ENCODE results near the gene CDK2.

CDK2 gene

DNA sequence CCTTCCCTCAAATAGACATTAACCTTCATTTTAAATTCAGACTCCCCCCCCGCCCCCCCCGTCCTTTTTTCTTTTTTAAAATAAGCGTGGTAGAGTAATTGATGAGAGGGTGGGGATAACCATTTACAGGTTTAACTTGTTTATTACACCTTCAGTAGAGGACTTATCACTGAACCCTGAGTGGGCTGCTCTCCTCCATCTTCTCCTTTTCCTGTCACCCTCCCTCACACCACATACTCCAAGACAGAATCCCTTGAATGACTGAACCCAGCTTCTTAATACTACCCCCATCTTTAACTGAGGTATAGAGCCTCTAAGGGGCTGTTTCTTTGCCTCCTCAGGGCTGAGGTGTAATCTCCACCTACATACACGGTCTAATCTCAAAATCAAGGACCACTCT is 50.6 kb downstream of the CDK2 start:
- DNase-seq: no peak

DNA sequence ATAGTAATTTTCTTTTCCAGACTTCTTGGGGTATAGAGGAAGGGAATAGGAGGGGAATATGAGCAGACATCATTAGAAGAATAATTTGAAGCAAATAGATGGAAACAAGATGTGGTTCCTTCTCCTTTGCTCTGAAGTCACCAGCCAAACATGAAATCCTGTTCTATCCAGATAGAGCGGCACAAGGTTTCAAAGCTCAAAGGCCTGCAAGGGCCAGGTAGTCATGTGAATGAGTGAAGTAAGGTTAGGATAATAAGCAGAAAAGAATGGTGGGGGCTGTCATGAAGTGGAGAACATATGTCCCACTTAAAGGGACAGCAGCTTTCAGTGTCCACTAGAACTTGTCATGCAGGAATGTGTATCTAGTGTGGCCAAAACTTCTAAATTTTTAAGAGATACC is 51.7 kb downstream of the CDK2 start:
- no peak for DNase-seq

DNA sequence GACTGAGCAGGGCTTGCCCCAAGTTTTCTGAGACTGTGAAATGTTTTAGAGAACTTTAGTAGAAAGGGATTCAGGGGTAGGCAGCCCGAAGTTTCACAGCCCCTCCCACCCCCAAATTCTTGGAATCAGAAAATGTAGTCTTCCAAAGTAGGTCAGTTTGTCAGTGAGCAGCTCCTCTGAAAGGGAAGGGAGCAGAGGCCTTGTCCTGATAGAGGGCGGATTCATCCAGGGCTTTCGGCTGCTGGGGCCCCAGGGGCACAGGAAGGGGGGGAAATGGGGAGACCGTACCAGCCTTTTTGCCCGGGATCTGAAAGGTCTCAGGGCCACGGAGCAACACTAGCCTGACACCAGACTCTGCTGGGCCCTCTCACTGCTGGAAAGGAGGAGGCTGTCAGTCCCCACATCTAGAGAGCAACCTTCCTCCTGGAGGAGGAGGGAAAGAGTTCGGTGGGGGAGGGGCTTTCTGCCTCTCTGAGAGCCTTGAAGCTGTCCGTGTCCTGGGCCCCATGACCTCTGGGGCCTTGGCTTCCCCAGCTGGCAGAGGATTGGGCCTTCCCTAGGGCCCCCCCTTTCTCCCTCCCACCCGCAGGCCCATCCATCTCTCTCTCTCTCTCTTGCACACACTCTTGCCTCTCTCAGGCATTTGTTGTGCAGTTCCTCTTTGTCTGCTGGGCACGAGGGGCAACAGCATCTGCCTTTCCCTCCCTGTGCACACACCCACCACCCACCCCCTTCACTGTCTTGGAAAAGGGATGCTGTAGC is 54.0 kb downstream of the CDK2 start, which contains the start of gene IKZF4:
Gene IKZF4 (plus strand): TSS at position 621 of the 762 bp plus-strand sequence. CDS start 451 bp downstream, outside the sequence.
- no peak for DNase-seq

DNA sequence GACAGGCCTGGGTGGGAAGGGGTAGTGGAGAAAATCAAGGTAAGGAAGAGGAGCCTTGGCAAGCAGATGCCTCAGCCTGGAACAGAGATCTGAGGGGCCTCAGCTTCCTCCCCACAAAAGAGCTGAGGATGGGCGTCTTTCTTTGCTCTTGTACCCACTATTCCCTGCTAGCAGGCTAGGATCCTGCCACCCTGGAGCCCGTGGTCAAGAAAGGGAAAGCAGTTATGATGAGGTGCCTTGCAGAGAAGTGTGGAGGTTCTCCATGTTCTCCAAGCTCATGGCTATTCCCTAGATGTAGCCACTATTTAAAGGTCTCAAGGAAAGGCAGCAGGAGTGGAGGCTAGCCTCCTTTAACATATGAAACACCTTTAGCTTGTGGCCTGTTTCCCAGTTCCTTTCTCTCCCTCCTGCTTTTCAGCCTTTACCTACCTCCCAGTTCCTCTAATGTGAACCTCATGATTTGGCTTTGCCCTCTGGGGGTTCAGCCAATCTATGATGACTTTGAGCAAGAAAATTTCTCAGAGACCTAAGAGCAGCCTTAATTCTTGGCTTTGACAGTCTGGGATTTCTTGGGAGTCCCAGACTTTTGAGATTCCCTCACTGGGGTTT is 55.4 kb downstream of the CDK2 start:
- DNase-seq: no peak

Data from DMS153 (cell line).